Stimulated activated CD4-positive, alpha-beta T cell treated with anti-CD3 and anti-CD28 coated beads, Interleukin-1b, Interleukin-23, amount 100 ng/mL, for 1 hour (primary cell): Measurements from ENCODE around the gene HES1.

Experiments used
- DNase-seq, 2 donors: peaks; one replicate each; pipeline ENCODE4 v3.0.0-alpha.2; 2020; ENCODE audit warnings: low read depth in 2 of 2

HES1 gene

DNA sequence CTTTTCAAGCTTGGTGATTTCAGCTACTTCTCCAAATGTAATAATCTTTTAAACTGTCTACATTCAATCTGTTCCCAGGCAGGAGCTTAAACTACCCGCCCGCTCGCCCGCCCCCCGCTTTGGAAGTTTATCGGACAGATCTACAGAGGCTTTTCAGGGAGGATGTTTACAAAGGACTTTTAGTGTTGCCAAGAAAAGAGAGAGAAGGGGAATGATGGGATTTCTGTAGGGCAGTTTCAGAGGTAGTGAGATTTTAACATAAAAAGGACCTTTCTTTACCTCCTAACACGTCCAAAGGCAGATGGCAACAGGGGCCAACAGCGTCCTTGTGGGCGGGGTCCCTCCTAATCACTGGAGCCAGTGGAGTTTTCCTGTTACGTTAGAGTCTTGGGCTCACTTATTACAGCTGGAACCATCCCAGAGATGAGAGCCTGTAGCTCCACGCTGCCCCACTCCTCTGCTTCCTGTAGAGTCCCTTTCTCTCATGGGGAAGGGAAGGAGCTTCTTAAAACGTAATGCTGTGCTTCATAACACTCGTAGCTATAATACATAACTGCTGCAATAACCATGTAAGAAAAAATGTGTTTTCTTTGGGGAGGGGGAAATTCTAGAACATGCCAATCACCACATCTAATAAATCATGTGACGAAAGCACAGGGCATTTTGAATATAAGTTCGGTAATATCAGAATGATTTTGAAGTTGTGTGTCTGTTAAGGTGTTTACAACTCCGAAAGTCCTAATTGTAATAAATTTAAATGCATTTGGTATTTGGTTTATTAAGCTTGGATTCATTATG, 30.9 kb downstream of the HES1 start:
- no peak for DNase-seq

DNA sequence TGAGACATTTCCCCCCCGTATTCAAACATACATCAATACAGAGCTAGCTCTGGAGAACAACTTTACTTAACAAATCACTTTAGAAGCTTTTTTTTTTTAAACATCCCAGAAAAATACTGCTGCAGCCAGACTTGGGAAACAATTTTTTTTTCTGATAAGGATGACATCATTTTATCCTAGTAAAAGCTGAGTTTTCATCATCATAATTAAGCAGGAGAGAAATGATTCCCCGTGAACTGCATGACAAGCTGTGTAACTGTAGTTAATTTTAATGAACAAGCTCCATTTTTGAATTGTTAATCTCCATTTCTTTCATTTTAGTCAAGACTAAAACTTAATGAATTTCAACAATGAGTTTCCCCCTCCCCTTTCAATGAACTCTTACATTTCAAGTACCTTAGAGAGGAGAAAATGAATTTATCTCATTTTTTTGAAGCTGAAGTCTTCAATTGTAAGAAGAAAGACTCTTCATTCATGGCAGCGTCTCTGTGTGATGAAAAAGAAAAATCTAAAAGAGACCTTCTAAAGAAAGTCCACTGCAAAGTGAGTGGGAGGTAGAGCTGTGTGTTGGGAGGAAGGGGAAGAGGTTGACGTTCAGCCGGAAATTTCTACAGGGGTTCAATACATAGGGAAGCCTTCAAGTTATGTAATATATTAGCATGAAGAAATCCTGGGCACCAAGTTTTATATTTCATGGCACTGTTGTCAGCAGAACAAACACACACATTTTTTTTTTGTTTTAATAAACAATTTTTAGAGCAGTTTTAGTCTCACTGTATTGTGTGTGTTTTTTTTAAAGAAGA, 31.7 kb downstream of the HES1 start:
- no peak for DNase-seq

DNA sequence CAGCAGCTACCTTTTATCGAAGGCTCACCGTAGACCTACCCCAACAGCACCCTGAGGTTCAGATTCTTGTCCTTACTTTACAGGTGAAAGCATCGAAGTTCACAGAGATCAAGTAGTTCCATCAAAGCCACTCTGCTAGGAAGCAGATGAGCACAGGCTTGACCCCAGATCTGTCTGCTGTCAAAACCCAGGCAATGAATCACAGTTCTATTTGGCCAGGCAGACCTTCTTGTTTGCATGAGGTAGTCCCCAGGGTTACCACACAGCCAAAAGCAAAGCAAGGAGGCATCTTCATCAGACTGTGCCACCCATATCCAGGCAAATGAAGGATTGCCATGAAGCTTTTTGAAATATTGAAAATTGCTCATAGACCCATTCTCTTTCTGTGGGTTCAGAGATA, 33.0 kb downstream of the HES1 start:
- no peak for DNase-seq

DNA sequence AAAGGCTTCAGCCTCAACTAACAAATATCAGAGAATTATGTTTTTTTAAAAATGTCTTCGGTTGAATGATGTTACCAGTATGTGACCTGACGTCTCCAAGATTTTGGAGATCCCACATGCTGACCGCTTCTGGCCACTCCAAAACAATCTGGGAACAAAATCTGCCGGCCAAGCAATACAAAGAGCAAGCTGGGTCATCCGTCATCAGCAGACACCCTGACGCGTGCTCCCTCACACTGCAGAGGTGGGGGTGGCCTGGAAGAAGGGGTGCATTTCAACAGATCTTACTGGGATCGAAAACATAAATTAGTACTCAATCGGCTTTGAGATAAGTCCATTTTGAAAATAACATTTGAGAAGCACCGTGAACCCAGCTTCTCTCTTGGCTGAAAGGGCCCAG, 33.6 kb downstream of the HES1 start:
- DNase-seq = no peak

DNA sequence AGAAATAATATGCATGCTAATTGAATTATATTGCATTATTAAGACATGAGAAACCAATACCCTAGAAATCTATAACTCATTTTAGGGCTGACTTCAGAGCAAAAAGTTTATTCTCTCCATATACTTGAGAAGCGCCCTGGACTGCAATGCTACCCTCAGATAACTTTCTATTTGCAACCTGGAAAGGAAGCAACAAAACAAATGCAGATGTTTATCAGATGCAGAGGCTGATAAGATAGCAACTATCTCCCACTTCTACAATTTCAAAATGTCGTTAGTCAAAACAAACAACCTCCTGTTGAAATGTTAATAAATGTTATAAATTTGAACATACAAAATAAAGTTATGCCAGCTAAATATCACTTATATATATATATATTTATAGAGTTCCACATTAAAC, 34.8 kb downstream of the HES1 start:
- no peak for DNase-seq

DNA sequence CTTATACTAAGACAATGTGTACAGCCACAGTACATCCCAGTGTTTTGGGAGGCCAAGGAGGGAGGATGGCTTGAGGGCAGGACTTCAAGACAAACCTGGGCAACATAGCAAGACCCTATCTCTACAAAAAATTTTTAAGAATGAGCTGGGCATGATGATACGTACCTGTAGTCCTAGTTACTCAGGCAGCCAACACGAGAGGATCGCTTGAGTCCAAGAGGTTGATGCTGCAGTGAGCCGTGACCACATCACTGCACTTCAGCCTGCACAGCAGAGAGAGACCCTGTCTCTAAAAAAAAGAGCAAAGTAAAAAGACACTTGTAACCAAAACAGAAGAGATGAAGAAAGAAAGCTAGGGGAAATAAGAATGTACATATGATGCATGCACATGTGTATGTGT, 38.5 kb downstream of the HES1 start:
- no peak for DNase-seq

DNA sequence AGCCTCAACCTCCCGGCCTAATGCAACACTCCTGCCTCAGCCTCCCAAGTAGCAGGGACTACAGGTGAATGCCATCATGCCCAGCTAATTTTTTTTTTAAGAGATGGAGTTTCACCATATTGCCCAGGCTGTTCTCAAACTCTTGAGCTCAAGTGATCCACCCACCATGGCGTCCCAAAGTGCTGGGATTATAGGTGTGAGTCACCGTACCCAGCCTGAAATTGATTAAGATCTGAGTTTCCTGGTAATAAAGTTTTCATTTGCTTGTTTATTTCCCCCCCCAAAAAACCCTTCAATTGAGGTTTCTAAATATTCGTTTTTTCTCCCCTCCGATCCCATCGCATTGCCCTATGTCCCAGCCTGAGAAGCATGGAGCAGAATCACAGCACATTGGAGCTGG, 39.0 kb downstream of the HES1 start:
- DNase-seq = no peak

DNA sequence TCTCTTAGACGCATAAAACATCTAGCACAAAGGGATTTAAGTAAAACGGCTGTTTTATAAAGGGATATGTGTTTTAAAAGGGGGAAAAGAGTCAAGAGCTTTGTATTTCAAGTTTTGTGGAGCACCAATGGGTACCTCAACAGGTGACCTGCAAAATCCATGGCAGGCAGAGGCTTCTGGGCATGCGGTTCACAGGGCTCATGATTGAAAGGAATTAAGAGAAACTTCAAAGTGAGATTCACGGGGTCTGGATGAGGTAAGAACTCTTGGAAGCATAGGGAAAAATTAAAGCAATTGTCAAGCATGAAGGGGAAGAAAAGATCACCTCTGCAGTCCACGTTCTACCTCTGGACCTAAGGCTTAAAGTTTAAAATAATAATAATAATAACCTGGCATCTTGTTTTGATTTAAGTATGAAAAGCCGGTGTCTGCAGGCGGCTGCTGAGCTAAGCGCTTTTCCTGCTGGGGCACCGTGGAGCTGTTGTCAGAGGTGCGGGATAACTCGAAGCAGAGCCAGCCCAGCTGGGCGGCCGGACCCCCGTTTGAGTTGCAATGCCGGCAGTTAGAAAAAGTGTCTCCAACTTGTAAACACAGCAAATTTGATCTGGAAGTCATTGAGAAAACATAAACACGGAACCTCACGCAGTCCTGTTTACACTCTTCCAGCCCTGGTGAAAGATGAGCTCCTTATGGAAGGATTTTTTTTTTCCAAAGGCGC, 40.5 kb downstream of the HES1 start:
- no peak for DNase-seq

DNA sequence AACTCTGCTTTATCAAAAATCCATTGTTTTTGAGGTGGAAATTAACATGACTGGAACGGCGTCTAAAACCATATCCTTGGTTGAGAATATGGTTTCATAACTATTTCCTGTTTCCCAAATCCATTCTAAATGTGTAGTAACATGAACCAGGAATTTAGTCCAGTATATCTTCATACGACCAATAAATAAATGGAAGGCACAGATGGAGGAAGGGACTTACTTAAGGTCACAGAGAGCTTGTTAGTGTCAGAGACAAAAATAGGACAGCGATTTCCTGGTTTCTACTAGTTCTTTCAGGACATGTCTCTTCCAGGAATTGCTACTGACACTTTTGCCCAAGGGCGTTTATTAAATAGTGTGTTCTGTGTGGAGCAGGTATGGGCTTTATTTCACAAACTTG, 41.2 kb downstream of the HES1 start:
- DNase-seq = no peak

DNA sequence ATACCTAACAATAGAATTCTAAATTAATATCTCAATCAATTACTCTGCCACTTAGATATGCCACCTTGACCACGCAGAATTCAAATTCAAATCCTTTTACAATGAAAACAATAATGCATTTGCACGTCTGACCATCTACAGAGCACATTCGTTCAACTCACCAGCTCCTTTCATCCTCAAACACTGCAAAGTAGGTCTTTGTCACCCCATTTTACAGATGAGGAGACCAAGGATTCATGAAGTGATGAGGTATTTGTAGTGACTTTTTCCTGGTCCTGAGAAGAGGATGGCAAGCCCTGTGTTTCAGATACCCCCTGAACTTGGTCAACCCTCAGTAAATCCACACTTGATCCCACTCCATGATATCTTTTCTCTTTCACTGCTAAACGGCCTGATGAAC, 42.2 kb downstream of the HES1 start:
- no peak for DNase-seq

DNA sequence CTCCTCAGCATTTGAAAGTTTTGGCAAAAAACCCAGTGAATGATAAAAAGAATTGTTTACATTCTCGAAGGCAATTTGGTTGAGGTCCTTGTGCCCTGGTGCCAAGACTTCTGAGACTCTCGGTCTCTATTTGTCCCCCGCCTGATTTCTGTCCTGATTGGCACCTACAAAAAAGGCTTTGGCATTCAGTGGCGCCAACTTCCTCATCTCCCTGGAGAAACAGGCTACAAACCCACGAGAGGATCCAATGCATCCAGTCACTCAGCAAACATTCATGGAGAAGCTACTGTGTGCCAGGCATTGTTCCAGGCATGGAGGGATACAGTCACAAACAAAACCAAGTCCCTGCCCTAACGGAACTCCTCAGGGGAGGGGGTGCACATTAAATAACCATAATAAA, 42.7 kb downstream of the HES1 start:
- no peak for DNase-seq

DNA sequence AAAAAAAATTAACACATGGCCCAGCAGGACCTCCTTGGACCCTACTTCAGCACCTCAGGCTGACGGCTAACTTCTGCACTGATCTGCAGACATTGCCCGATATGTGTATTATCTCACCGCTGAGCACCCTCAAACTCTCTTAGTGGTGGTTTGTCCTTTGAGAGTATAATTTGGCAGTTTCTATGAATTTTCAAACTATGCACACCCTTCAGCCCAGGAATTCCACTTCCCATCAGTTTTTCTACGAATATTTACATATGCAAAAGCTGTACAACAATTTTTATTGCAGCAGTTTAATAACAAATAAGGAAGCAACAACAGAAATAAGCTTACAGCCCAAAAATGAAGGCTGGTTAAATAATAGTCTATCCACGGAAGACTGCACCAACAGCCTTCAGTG, 44.6 kb downstream of the HES1 start:
- no peak for DNase-seq

DNA sequence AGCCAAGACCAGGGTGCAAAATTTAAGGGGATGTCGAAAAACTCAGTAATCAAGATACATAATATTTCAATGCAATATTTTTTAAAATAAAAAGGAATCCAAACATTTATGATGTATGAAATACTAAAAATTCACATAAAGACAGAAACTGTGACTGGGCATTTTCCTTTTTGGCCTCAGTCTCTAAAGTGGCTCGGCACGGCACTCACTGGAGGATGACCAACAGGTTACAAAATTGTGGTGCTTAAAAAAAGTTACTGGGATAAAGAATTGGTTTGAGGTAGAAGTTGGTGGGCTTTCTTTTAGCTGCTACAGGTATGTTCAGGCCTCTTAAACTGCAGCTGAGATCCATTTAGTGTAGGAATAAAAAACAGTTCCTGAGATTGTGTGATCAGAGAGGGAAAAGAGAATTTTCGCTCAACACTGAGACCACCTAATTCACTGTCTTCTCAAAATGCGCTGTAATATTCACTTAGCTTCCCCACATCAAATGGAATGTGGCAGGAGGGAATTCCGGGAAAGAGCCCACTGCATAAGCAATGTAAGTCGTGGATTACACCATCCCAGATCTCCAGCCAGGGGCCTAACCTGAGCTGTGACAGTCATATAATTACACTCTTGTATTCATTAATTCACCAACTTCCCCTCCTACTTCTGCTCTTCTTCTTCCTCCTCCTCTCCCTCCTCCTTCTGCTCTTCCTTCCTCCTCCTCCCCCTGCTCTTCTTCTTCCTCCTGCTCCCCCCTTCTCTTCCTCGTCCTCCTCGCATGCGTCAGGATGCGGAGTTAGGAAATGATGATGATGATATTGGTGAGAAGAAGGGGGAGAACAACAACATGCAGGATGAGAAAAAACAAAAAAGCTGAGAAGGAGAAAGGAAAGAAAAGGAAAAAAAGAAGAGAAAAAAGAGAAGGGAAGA, 45.9 kb downstream of the HES1 start:
- no peak for DNase-seq

DNA sequence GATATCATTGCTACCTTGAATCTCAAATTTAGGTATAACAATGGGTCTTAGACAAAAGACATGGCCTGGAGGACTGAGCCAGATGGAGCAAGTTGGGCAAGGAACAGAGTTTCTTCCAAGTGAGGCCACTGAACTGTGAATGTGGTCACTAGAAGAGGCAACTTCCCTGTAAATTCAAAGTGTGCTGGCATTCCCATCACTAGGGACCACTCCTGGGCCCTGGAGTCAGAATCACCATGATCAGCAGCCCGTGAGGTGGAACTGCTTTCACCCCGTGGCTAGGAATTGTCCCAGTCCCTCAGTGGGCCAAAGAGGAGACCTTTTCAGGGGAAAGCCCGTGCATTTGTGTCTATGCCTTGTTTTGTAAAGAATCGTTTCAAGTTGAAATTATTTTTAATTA, 47.3 kb downstream of the HES1 start:
- DNase-seq = no peak

DNA sequence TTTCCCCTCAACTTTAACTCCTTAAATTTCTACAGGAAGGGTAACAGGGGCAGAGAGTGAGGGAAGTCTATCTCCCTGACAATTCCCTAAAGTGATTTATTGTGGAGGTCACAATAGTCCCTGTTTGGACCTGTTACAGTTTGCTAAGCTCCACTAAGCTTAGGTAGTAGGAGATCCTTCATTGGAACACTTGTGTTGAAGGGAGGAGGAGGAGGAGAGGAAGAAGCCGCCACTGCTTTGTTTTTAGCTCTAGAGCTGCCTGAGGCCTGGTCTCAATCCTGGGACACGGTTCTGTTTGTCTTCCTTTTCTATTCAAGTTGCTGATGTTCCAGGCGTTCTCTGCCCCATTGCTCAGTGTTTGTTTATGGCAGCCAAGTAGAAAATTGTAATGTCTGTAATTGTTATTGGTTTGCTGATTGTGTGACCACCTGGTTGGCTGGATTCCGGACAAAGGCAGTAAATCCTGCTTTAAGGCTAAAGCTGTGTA, 48.4 kb downstream of the HES1 start:
- DNase-seq = no peak

DNA sequence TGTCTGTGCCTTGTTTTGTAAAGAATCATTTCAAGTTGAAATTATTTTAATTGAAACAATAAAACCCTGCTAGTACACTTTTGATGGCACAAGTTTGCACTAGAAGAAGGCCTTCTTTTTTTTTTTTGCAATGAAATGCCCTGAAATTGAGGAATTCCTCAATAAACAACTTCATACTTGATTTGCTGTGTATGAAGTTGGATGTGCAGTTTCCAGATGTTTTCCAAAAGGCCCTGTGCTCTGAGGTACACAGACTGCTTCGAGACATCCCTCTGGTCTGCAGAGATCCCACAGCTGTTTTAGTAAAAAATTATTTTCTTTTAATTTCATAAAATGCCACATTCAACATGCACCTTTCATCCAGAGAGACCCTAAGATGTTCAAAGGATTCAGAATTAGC, 48.9 kb downstream of the HES1 start:
- no peak for DNase-seq

DNA sequence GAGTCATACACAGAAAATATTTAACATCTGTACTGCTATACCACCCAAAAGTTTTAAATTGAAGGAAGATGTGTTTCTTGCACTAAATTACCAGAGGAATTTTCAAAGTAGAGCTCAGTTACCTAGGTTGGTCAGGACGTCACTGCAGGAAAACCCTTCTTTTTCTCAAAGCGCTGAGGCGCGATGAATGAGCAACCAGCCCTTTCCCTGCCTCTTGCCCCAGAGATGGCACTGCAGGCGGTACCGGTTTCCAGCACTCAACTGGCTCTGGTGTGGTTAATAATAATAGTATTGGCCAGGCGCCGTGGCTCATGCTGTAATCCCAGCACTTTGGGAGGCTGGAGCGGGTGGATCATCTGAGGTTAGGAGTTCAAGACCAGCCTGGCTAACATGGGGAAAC, 49.3 kb downstream of the HES1 start:
- DNase-seq = no peak

DNA sequence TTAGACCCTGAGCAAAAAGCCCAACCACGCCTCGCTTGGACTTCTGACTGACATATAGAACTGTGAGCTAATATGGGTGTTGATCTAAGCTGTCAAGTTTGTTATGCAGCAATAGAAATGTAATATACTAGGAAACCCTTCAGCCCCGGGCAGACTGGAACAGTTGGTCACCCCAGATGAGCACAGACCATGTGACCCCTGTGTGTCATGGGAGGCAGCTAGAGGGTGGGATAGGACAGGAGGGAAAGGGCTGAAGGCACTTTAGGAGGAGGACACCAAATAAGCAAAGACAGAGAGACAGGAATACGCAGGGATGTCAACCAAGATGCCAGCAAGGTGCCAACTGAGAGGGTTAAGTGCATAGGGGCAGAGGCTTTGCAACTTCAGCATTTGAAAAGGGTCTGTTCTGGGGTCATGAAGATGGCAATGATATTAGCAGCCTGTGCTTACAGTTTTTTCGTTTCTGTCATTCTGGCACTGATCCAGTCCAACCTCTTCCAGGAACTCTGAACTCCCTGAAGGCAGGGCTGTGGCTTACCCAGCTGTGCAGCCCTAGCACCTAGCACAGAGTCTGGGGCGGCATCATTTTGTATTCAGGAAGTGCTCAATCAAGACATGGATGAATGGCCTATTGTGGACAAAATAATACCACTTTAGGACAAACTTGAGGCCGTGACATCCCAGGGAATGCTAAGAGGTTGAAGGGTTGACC, 51.4 kb downstream of the HES1 start:
- no peak for DNase-seq
